H1 (cell line): ENCODE results near the gene TXLNB. TPM values are rescaled to one million over a fixed set of nuclear protein-coding genes. Genes with fewer than 3 reads are reported as not detected.

ENCODE experiments used
- CBX8 ChIP-seq: fragments of 300-800, 300-1000 bp; sonication (generic); IDR thresholded peaks from 2 replicates; pipeline ENCODE4 v1.7.1; 2016; ENCODE audit warnings: low read depth, low read length, borderline replicate concordance
- KDM1A ChIP-seq: fragments of 200-600, 300-600 bp; sonication (generic); IDR thresholded peaks from 2 replicates; pipeline ENCODE4 v1.7.1; 2016; ENCODE audit warnings: mild to moderate bottlenecking, low read length, borderline replicate concordance
- KDM4A ChIP-seq: IDR thresholded peaks from one replicate; pipeline ENCODE4 v1.7.1; 2012; ENCODE audit warnings: low read depth, mild to moderate bottlenecking, moderate library complexity, low read length, inconsistent platforms; ENCODE audit not compliant: severe bottlenecking
- PHF8 ChIP-seq: fragments of 200-600 bp; sonication (generic); conservative IDR thresholded peaks from 2 replicates; pipeline ENCODE4 v1.7.1; 2012; ENCODE audit warnings: low read depth, mild to moderate bottlenecking, inconsistent platforms, low read length, moderate library complexity
- SAP30 ChIP-seq: fragments of 300-600 bp; sonication (generic); IDR thresholded peaks from 2 replicates; pipeline ENCODE4 v1.7.1; 2012; ENCODE audit warnings: low read length, moderate library complexity, mild to moderate bottlenecking, inconsistent platforms; ENCODE audit not compliant: insufficient read depth, insufficient replicate concordance
- SP4 ChIP-seq: IDR thresholded peaks from 2 replicates; pipeline ENCODE4 v1.6.1; 2012; ENCODE audit warnings: low read length, inconsistent platforms
- SRF ChIP-seq: IDR thresholded peaks from 2 replicates; pipeline ENCODE4 v1.6.1; 2011; ENCODE audit warnings: mild to moderate bottlenecking, low read depth, low read length, moderate library complexity
- TBP ChIP-seq: IDR thresholded peaks from 2 replicates; pipeline ENCODE4 v1.6.1; 2011; ENCODE audit warnings: low read depth, low read length, improper control_type of control experiment
- polyA plus RNA-seq, 7 experiments: library from polyadenylated mRNA; depleted of rRNA in 3 of 7; stranded (reverse) in 5 of 7; unstranded in 2 of 7; fragments of >200 nt in 5 of 7; fragments of 200-250 nt in 2 of 7; gene quantifications; 1 replicate in 5 of 7; 2 replicates in 1 of 7; 4 replicates in 1 of 7; pipeline versions ENCODE4 v1.2.1 to v1.2.3, GENCODE V29; 2011 to 2013; ENCODE audit warnings: missing spikeins in 2 of 7, mixed read lengths in 2 of 7
- total RNA-seq: library from RNA; stranded (reverse); fragmentation: NEBNext Ultra II Directional; extraction: Animal tissue kit (Norgen Biotek cat#: 25700); gene quantifications from 2 replicates; pipeline ENCODE4 v1.2.1, GENCODE V29; 2021

Gene TXLNB
- total and polyA plus RNA-seq, 2 of the 8 experiments (the other 6 are each of a cell fraction or from before 2014, with no cell fraction given), result 0.05 to 0.17 TPM

DNA sequence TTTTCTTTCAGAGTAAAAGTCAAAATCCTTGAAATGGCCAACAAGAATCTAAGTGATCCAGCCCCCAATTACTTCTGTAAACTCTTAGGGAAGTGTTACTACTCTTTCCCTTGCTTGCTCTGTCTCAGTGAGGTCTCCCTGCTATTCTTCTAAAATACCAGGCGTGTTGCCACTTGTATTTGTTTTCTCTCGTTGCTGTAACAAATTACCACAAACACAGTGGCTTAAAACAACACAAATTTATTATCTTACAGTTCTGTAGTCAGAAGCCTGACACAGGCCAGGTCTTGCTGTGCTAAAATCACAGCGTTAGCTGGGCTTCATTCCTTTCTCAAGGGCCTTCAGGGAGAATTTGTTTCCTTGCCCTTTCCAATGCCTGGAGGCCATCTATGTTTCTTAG lies 97.1 kb downstream of the TXLNB start (continued):
- TF ChIP-seq SAP30 (no peak), KDM4A (no peak), SP4 (no peak), CBX8 (no peak), SRF (no peak), KDM1A (no peak), TBP (no peak), PHF8 (no peak)

Other genes starting within 250 kb of the TXLNB start
- 8.9 and 9.2 TPM in 2 replicates for gene HECA, start 156.9 kb downstream of the TXLNB start, total RNA-seq
- 2.4 TPM in 2 replicates for gene HECA, start 156.9 kb downstream of the TXLNB start, polyA plus RNA-seq (2011; rRNA removed)
- gene CITED2, start 82.7 kb upstream of the TXLNB start, total RNA-seq, result 89.1 and 97.1 TPM in 2 replicates
- gene CITED2, start 82.7 kb upstream of the TXLNB start, polyA plus RNA-seq (2011; rRNA removed), result 115 and 179 TPM in 2 replicates